PC-3 (cell line): Measurements from ENCODE around the gene OR5T1.

Experiments used
- EZH2 ChIP-seq: fragments of 300-600 bp; sonication (generic); IDR thresholded peaks from one replicate; pipeline ENCODE4 v1.6.1; 2017; ENCODE audit warnings: antibody characterized with exemption, mild to moderate bottlenecking, low read length; ENCODE audit not compliant: unreplicated experiment
- EZH2phosphoT487 ChIP-seq: fragments of 300-600 bp; sonication (generic); IDR thresholded peaks from 2 replicates; pipeline ENCODE4 v1.6.1; 2018; ENCODE audit warnings: mild to moderate bottlenecking, antibody characterized with exemption, low read length, borderline replicate concordance
- TF ChIP-seq, protein P1 (sequence below): fragments of 300-600 bp; sonication (generic); conservative IDR thresholded peaks from 2 replicates; pipeline ENCODE4 v1.5.1; 2017; ENCODE audit warnings: antibody characterized with exemption, low read depth, mild to moderate bottlenecking, low read length

DNA sequence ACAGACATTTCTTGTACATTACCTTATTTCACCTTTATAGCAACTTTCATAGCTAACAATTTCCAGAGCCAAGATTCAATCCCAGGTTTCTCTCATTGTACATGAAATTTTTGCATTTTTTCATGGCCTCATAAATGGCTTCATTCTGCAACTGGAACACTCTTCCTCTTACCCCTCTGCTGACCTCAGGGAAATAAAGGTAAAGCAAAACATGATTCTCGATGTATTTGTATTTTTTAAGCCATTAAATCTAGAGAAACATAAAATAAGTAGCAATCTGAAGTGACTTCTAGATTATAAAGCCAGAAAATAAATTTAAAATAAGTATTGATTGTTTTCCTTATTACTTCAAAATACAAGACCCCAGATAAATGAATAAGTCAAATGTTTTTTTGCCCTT is 39.8 kb upstream of the OR5T1 start, which contains the start of gene OR5T2:
- TF ChIP-seq EZH2phosphoT487 (no peak), EZH2 (no peak)
- TF ChIP-seq, protein P1, sequence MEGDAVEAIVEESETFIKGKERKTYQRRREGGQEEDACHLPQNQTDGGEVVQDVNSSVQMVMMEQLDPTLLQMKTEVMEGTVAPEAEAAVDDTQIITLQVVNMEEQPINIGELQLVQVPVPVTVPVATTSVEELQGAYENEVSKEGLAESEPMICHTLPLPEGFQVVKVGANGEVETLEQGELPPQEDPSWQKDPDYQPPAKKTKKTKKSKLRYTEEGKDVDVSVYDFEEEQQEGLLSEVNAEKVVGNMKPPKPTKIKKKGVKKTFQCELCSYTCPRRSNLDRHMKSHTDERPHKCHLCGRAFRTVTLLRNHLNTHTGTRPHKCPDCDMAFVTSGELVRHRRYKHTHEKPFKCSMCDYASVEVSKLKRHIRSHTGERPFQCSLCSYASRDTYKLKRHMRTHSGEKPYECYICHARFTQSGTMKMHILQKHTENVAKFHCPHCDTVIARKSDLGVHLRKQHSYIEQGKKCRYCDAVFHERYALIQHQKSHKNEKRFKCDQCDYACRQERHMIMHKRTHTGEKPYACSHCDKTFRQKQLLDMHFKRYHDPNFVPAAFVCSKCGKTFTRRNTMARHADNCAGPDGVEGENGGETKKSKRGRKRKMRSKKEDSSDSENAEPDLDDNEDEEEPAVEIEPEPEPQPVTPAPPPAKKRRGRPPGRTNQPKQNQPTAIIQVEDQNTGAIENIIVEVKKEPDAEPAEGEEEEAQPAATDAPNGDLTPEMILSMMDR = no peak
